ENCODE data around the gene MAK.
"Not testable (repeated sequence)": the region's sequence is repeated elsewhere in the genome, so short reads cannot be mapped to it uniquely, and the experiment has no call there.

MAK gene

DNA sequence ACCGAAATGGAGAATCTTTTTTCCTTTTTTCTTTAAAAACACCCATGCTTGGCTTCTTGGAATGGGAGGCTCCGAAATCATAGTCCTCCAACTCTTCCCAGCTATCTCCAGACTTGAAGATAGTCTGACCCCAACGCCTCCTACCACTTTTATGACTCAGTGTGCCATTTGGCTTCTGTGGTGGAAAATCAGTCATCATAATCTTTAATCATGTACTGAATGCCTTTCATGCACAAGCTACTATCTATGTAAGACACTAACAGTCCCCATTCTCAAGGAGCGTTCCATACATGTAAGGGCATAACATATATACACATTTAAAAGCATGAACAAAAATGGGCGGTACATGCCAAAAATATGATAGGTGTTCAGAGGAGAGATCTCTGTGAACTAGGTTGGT lies 46.7 kb downstream of the MAK start:
- DNase-seq (ENCODE audit: low read depth) = no peak

DNA sequence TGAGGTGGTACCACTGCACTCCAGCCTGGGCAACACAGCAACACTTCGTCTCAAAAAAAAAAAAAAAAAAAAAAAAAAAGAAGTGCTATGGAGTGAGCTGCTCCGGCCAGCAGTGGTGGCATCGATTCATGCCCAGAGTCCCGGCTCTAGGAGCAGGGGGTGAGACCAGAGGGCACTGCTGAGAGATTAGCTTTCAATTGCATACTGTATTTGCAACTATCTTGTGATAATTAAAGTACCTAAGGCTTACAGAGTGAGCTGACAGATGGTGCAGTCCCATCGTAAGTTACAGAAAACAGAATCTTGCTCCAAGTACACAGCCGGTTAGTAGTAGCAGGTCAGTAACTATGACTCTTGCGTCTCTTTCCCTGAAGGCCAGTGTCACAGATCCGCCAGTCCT lies 59.3 kb downstream of the MAK start:
- no peak for DNase-seq (ENCODE audit: low read depth)

DNA sequence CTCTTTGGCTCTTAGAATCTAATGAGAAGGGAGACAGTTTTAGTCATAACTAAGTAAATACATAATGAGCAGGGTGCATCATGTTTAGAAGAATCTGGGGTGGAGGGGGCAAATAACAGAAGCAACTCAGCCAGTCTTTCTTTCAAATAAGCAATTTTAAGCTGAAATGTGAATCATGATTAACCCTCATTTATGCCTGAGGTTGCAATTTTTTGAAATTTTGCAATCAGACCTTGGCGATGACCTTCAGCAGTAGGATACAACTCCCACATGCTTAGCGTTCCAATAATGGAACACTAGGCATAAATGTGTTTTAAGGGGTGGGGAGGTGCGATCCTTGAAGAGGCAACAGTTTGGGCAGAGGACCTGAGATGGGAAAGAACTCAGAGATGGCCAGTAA lies 60.1 kb downstream of the MAK start:
- DNase-seq (ENCODE audit: low read depth) = no peak

DNA sequence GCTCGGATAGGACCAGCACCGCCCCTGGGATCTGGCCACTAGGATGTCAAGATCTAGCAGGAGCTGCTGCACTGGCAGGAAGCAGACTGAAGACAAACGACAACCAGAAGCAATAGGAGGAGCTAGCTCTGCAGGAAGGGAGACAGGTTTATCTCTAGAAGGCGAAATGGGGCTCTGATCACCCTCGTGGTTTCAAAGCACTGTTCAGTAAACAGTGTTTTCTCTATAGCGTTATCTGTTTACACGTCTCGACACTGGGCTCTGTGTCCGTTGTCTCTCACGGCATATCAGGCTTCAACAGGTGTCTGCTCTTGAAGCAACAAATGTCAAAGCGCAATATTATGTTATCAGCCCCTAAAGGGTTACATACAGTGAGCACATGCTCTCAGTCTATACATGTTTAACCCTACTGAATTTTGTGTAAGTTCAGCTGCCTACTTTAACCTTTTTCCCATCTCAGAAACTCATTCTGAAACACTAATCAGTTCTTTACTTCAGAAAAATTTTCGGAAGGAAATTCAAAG lies 66.9 kb downstream of the MAK start:
- DNase-seq (ENCODE audit: low read depth) = no peak

- DNase-seq (ENCODE audit: low read depth) = no peak
Measured at GRCh38 chr6:10769419-10769818, 68.9 kb downstream of the MAK start.

DNA sequence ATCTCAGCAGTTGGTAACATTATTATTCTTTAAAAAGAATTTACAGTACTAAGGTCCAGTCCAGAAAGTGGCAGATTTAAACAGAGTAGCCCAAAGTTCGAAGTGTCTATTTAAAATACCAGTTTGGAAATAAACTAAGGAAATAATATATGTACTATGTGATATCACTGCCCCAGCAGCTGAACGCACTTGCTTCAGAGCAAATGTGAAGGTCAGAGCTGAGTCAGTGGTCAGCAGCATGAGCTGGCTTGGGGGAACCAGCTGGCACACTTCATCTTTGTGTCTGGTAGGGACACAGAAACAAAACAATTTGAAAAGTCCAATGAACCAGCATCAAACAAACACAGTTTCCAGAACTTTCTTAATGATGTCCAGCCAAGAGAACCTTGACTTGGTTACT lies 75.3 kb downstream of the MAK start:
- no peak for DNase-seq (ENCODE audit: low read depth)

- peak; percentile 31 for DNase-seq (ENCODE audit: low read depth)
Measured at GRCh38 chr6:10759884-10760329, 78.4 kb downstream of the MAK start.

GRCh38 chr6:10759312-10759839 lies 79.0 kb downstream of the MAK start:
- DNase-seq (ENCODE audit: low read depth) = peak; percentile 80

DNA sequence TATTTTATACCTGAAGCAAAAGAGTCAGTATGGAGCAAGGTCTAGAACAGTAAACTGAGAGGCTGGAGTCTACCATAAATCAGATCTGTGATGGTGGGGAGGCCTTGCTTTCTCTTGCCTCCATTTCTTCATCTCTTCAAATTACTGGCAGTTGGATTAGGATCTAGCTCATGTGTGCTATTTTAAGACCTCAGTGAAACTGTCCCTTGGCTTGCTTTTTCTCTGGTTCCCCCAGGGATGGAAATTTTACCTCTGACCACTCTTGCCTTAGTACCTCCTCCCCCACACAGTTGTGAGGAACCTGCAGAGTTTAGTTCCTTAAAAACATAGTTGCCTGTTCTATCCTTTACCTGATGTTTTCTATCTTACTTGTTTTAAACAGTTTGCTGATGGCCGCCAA lies 82.3 kb downstream of the MAK start:
- no peak for DNase-seq (ENCODE audit: low read depth)

DNA sequence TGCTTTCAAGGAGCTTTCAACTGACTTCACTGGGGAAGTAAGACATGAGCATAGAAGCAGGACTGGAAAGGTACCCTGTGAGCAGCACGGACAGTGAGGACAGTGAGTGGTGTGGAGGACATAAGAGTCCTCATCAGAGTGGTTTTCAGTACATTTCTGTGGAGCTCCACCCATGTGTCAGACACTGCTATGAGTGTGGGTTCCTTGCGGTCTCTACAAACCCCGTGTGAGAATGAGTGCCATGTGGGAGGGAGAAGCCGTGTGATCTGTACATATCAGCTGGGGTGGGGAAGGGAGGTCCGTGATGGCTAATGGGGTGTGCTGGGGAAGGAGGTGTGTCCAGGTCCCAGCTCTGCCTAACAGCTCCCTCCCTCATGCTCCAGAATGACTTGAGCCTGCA lies 86.6 kb downstream of the MAK start:
- DNase-seq (ENCODE audit: low read depth) = not testable (repeated sequence)

DNA sequence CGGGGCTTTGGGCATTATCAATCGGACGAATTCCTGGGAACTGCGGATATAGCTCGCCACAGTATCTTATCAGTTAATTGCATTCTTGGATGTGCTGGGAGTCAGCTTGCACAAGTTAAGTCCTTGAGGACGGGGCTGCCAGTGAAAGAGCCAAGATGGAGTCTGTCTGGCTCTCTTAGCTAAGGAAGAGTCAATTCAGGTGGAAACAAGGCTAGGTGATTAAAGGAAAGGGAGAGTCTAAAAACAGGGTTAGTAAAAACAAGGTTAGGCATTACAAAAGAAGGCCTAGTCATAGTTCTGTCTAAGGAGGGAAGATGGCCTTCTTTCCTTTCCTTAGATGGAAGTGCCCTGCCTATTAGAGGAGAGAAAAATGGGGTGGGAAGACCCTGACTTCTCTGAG lies 87.8 kb downstream of the MAK start:
- not testable (repeated sequence) for DNase-seq (ENCODE audit: low read depth)

DNA sequence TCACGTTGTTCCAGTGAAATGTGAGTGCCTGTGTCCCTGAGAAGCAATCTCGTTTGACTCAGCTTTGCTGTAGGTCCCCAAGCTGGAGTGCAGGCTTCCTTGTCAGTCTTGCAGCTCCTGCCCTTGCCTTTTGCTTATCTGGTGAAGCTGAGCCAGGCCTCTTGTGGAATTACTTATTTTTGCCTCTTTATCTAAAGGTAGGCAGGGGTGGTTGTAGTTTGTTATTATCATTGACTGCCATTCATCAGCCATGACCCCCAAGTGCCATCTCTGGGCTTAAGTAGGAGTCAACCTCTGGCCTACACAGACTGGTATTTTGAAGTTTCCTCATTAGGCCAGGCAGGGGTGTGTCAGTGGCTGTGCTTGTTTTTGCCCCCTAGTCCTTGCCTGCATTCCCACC lies 88.6 kb downstream of the MAK start:
- no peak for DNase-seq (ENCODE audit: low read depth)

GRCh38 chr6:10747251-10747972 lies 90.9 kb downstream of the MAK start, which contains the start of gene TMEM14B:
Gene TMEM14B (plus strand): TSS chr6:10747805. CDS start chr6:10749246, 1,441 bp downstream.
- DNase-seq (ENCODE audit: low read depth) = peak; percentile 93

DNA sequence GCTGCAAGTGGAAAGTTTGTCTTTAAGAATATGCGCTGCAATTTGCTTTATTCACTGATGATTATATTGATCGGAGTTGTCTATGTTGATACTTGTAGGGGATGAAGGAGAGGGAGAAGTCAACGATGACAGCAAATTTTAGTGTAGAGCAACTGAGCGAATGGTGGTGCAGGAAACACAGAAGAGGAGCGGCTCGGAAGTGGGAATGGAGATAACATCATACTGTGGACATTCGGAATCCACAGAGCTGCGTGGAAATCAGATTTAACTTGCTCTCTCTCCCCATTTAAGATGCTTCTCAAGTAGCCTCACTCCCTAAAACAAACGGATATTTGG lies 91.5 kb downstream of the MAK start:
- DNase-seq (ENCODE audit: low read depth) = no peak

DNA sequence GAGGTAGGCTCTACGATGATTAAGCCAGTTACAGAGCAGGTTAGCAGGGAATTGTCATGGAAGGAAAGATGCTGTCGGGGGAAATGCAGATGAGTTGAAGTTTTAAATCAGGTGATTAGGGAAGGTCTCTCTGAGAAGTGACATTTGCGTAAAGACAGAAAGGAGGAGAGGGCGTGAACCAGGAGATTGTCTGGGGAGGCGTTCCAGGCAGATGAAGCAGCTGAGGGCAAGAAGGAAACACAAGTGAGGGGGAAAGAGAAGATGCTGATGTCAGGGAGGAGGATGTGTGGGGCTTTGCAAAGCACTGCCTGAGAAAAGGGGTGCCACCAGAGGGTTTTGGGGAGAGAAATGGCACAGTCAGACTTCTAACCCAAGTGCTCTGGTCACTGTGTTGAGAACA lies 93.2 kb downstream of the MAK start:
- DNase-seq (ENCODE audit: low read depth) = no peak

DNA sequence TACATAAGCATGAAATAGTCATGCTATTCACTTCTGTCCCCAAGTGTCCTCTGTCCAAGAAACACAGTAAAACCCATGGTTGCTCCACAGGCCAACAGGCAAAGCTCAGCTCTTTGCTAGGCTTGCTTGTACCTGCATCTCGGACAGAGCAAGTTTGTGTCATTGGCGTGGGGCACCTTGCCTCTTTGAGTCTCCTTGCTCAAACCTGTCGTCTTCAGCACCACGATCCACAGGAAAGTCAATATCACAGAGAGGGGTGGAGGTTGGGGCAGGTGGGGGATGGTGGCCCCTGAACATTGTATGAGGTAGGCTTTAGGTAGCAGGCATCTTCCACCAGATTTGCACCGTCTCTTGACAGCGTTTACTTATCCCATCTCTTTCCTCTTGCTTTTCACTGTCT lies 94.8 kb downstream of the MAK start:
- DNase-seq (ENCODE audit: low read depth) = no peak

- DNase-seq (ENCODE audit: low read depth) = no peak
Measured at GRCh38 chr6:10742251-10742650, 96.1 kb downstream of the MAK start.

GRCh38 chr6:10741643-10742042 lies 96.7 kb downstream of the MAK start:
- not testable (repeated sequence) for DNase-seq (ENCODE audit: low read depth)

DNA sequence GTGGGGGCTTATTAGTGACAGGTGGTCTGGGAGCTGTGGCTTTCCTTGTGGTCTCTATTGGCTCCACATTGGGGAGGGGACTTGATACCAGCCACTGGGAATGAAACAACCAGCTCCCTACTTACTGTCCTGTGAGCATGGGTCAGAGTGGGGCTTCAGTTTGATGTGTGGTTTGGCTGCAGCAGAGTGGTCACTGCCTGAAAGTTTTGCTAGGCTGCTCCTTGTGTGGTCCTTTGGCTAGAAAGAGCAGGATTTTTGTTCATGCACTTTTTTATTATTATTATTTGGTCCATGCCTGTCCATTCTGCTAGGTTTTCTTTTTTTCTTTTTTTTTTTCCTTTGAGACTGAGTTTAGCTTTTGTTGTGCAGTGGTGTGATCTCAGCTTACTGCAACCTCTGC lies 98.3 kb downstream of the MAK start:
- no peak for DNase-seq (ENCODE audit: low read depth)

- no peak for DNase-seq (ENCODE audit: low read depth)
Measured at GRCh38 chr6:10736731-10737130, 101.6 kb downstream of the MAK start.

GRCh38 chr6:10733863-10734262 lies 104.5 kb downstream of the MAK start:
- no peak for DNase-seq (ENCODE audit: low read depth)

GRCh38 chr6:10733151-10733715 lies 105.1 kb downstream of the MAK start:
- no peak for DNase-seq (ENCODE audit: low read depth)

DNA sequence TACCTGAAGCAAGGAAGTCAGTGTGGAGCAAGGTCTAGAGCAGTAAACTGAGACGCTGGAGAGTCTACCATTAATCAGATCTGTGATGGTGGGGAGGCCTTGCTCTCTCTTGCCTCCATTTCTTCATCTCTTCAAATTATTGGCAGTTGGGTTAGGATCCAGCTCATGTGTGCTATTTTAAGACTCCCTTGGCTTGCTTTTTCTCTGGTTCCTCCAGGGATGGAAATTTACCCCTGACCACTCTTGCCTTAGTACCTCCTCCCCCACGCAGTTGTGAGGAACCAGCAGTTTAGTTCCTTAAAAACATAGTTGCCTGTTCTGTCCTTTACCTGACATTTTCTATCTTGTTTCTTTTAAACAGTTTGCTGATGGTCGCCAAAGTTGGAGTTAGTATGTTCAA lies 108.1 kb downstream of the MAK start:
- no peak for DNase-seq (ENCODE audit: low read depth)

DNA sequence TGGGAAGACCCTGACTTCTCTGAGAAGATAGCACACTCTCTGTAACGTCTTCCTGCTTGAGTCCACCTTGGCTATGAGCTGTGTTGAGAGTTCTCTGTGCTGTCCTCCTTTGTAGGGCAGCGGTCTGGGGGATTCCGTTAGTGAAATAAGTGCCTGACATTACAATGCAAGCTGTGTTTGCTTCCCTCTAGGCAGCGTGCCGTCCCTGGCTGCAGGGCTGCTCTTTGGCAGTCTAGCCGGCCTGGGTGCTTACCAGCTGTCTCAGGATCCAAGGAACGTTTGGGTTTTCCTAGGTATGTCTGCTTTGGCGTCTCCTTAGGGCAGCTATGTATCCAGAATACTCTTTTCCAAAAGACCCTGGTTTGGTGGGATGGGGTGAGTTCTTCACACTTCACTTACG lies 112.6 kb downstream of the MAK start:
- DNase-seq (ENCODE audit: low read depth) = no peak
